T-cell (primary cell): ENCODE measurements around the gene MEX3C. TPM values are rescaled to one million over a fixed set of nuclear protein-coding genes. Genes with fewer than 3 reads are reported as not detected.
A peak's percentile ranks its signal among the peaks of the same experiment; 100 is the strongest.

ENCODE experiments used
- ATAC-seq, 4 experiments: fragments of 200-7000 bp in 3 of 4; fragments of 150-1000 bp in 1 of 4; cut with Tn5 transposase; replicated peaks in 1 of 4; 1 replicate in 3 of 4; 2 replicates in 1 of 4; pipeline ENCODE4 v1.10.0; 2021; ENCODE audit warnings: moderate library complexity in 3 of 4, mild to moderate bottlenecking in 2 of 4, moderate number of reproducible peaks in 1 of 4
- CTCF ChIA-PET, 2 donors: fragments of 300-600 bp; sonication (Branson Sonifier 250); formaldehyde crosslinking; loops; one replicate each; lab custom pipeline; 2022; ENCODE audit warnings: antibody characterized with exemption in 2 of 2; lab: Charles Lee
- POLR2A ChIA-PET, 2 donors: fragments of 300-600 bp; sonication (Branson Sonifier 250); formaldehyde crosslinking; loops; one replicate each; lab custom pipeline; 2022; ENCODE audit warnings: antibody characterized with exemption in 2 of 2; lab: Charles Lee
- DNase-seq, 35 experiments: peaks; one replicate each; pipeline versions ENCODE4 v3.0.0 to v3.0.0-alpha.2; 2013 to 2023
- H3K27ac ChIP-seq: one replicate; pipeline ENCODE4 v1.5.1; 2013; ENCODE audit warnings: low read length
- H3K27me3 ChIP-seq, 2 experiments: replicated peaks in 1 of 2; 1 replicate in 1 of 2; 2 replicates in 1 of 2; pipeline versions ENCODE4 v1.6.1 to v1.7.0; 2013; ENCODE audit warnings: low read length in 1 of 2, mixed read lengths in 1 of 2; ENCODE audit not compliant: control insufficient read depth in 2 of 2, insufficient read depth in 2 of 2; ENCODE audit errors: extremely low read depth in 1 of 2
- H3K36me3 ChIP-seq, 2 donors: 1 replicate in 1 of 2; 2 replicates in 1 of 2; pipeline versions ENCODE4 v1.6.1 to v1.7.0; 2013; ENCODE audit warnings: low read length in 1 of 2; ENCODE audit not compliant: control insufficient read depth in 2 of 2, insufficient read depth in 1 of 2; ENCODE audit errors: extremely low read depth in 1 of 2
- H3K4me1 ChIP-seq, 2 experiments: 1 replicate in 1 of 2; 2 replicates in 1 of 2; pipeline versions ENCODE4 v1.6.1 to v1.7.0; 2013; ENCODE audit warnings: low read length in 2 of 2, mixed read lengths in 1 of 2; ENCODE audit not compliant: insufficient read depth in 2 of 2, control insufficient read depth in 1 of 2; ENCODE audit errors: extremely low read depth in 1 of 2
- H3K4me3 ChIP-seq, 2 donors: 1 replicate in 1 of 2; 2 replicates in 1 of 2; pipeline versions ENCODE4 v1.5.1 to v1.7.0; 2013; ENCODE audit warnings: mild to moderate bottlenecking in 2 of 2, low read length in 1 of 2, moderate library complexity in 1 of 2; ENCODE audit not compliant: control insufficient read depth in 1 of 2; ENCODE audit errors: extremely low read depth in 1 of 2
- H3K9me3 ChIP-seq: 2 replicates; pipeline ENCODE4 v1.7.0; 2013
- H3K27ac Mint-ChIP-seq, 2 donors: one replicate each; pipeline ENCODE4 v1.8.0; 2020 to 2021; ENCODE audit warnings: mild to moderate bottlenecking in 2 of 2, mixed read lengths in 2 of 2
- H3K27me3 Mint-ChIP-seq, 2 donors: one replicate each; pipeline ENCODE4 v1.8.0; 2021 to 2022; ENCODE audit warnings: mixed read lengths in 2 of 2
- H3K36me3 Mint-ChIP-seq: one replicate; pipeline ENCODE4 v1.8.0; 2021; ENCODE audit warnings: mixed read lengths
- H3K4me1 Mint-ChIP-seq, 3 donors: one replicate each; pipeline ENCODE4 v1.8.0; 2020 to 2022; ENCODE audit warnings: mixed read lengths in 3 of 3, mild to moderate bottlenecking in 1 of 3
- H3K4me3 Mint-ChIP-seq, 3 donors: one replicate each; pipeline ENCODE4 v1.8.0; 2020 to 2022; ENCODE audit warnings: mild to moderate bottlenecking in 3 of 3, mixed read lengths in 3 of 3, moderate library complexity in 3 of 3
- H3K9me3 Mint-ChIP-seq, 3 donors: one replicate each; pipeline ENCODE4 v1.8.0; 2020 to 2022; ENCODE audit warnings: mixed read lengths in 3 of 3
- WGBS: methylation state at CpG from one replicate; pipeline ENCODE4 v1.1.5; 2013; ENCODE audit warnings: missing lambda C conversion rate; ENCODE audit not compliant: insufficient coverage; 5-methylcytosine and 5-hydroxymethylcytosine counted together
- total RNA-seq, 35 experiments: library from RNA in 6 of 35; stranded (reverse) in 6 of 35; fragments of 120-200 nt in 1 of 35; gene quantifications; one replicate each; pipeline versions ENCODE4 v1.2.1 to v1.2.4 and lab custom pipeline; 2013 to 2026

The MEX3C gene
- total RNA-seq, 5 donors from 2014 or later (not counting 1 experiment from before 2014, with no cell fraction given) = 45.3 to 64.2 (median 52.0) TPM

GRCh38 chr18:51135795-51136194, 61.7 kb downstream of the MEX3C start:
- Histone ChIP-seq H3K36me3 (no peaks in the 10 kb centered on the region), H3K4me3 (no peak overlapping the region), H3K9me3 (no peaks in the 10 kb centered on the region), H3K27ac (no peak overlapping the region), H3K27me3 (no peaks in the 10 kb centered on the region), H3K4me1 (no peaks in the 10 kb centered on the region)
- no peaks in the 10 kb centered on the region for H3K4me1 Mint-ChIP-seq
- no peak overlapping the region for H3K4me3 Mint-ChIP-seq
- H3K9me3 Mint-ChIP-seq = no peaks in the 10 kb centered on the region
- ChIA-PET POLR2A (no interaction called here), CTCF (interaction anchor here (0.5 to 0.6 kb wide), 2 partner anchors 10 to 190 kb away, joined by 3 to 4 read pairs; no protein-coding TSS in a partner anchor)
- no peaks in the 10 kb centered on the region for H3K36me3 Mint-ChIP-seq
- no peak overlapping the region for H3K27ac Mint-ChIP-seq
- 25% methylated on average over 2 of the region's 6 CpGs for WGBS
- no peaks in the 10 kb centered on the region for H3K27me3 Mint-ChIP-seq
- peak in 3 of 4 experiments; percentile 27 to 60 (median 37) for ATAC-seq
- peak in 3 of 35 experiments; percentile 2 to 43 (median 12) for DNase-seq

- no peaks in the 10 kb centered on the region for H3K36me3 ChIP-seq
- POLR2A ChIA-PET = interaction anchor here in 1 of 2 donors (0.7 kb wide), 1 partner anchor 13 kb away, joined by 5 read pairs; no protein-coding TSS in a partner anchor
- Mint-ChIP-seq H3K4me3 (no peak overlapping the region), H3K4me1 (no peaks in the 10 kb centered on the region), H3K27ac (no peak overlapping the region), H3K27me3 (no peaks in the 10 kb centered on the region), H3K9me3 (no peaks in the 10 kb centered on the region), H3K36me3 (no peaks in the 10 kb centered on the region)
- no peak overlapping the region for H3K4me3 ChIP-seq
- CTCF ChIA-PET = interaction anchor here in 1 of 2 donors (0.5 kb wide), 1 partner anchor 191 kb away, joined by 4 read pairs; no protein-coding TSS in a partner anchor
- no peaks in the 10 kb centered on the region for H3K27me3 ChIP-seq
- ATAC-seq (no peak), DNase-seq (no peak)
- no peaks in the 10 kb centered on the region for H3K9me3 ChIP-seq
- WGBS = 96% methylated on average over 7 of the region's 9 CpGs
- no peak overlapping the region for H3K27ac ChIP-seq
- no peaks in the 10 kb centered on the region for H3K4me1 ChIP-seq
These were observed 62.1 kb downstream of the MEX3C start for GRCh38 chr18:51135364-51135763.

GRCh38 chr18:51134721-51135120, 62.8 kb downstream of the MEX3C start:
- no peak for DNase-seq
- 95% methylated on average over 2 of the region's 4 CpGs for WGBS
- no peak overlapping the region for H3K27ac Mint-ChIP-seq
- no peak for ATAC-seq
- ChIA-PET POLR2A (interaction anchor here in 1 of 2 donors (0.6 to 0.7 kb wide), 2 partner anchors 14 to 1056 kb away, joined by 4 to 5 read pairs; no protein-coding TSS in a partner anchor), CTCF (no interaction called here)
- H3K4me1 ChIP-seq = no peaks in the 10 kb centered on the region
- no peaks in the 10 kb centered on the region for H3K36me3 ChIP-seq
- H3K9me3 ChIP-seq = no peaks in the 10 kb centered on the region
- H3K4me3 ChIP-seq = no peak overlapping the region
- no peak overlapping the region for H3K27ac ChIP-seq
- H3K4me1 Mint-ChIP-seq = no peaks in the 10 kb centered on the region
- no peaks in the 10 kb centered on the region for H3K27me3 Mint-ChIP-seq
- H3K9me3 Mint-ChIP-seq = no peaks in the 10 kb centered on the region
- no peaks in the 10 kb centered on the region for H3K36me3 Mint-ChIP-seq
- no peak overlapping the region for H3K4me3 Mint-ChIP-seq
- H3K27me3 ChIP-seq = no peaks in the 10 kb centered on the region

GRCh38 chr18:51133580-51134160, 63.8 kb downstream of the MEX3C start:
- Mint-ChIP-seq H3K27me3 (no peaks in the 10 kb centered on the region), H3K4me1 (no peaks in the 10 kb centered on the region), H3K4me3 (no peak overlapping the region), H3K9me3 (no peaks in the 10 kb centered on the region), H3K27ac (no peak overlapping the region), H3K36me3 (no peaks in the 10 kb centered on the region)
- no peaks in the 10 kb centered on the region for H3K9me3 ChIP-seq
- WGBS = 70% methylated on average over 2 of the region's 12 CpGs
- no peaks in the 10 kb centered on the region for H3K27me3 ChIP-seq
- no peak overlapping the region for H3K4me3 ChIP-seq
- H3K4me1 ChIP-seq = no peaks in the 10 kb centered on the region
- ATAC-seq (no peak), DNase-seq (no peak)
- H3K27ac ChIP-seq = no peak overlapping the region
- ChIA-PET CTCF (interaction anchor here in 1 of 2 donors (0.7 kb wide), 1 partner anchor 49 kb away, joined by 3 read pairs; no protein-coding TSS in a partner anchor), POLR2A (no interaction called here)
- no peaks in the 10 kb centered on the region for H3K36me3 ChIP-seq

DNA sequence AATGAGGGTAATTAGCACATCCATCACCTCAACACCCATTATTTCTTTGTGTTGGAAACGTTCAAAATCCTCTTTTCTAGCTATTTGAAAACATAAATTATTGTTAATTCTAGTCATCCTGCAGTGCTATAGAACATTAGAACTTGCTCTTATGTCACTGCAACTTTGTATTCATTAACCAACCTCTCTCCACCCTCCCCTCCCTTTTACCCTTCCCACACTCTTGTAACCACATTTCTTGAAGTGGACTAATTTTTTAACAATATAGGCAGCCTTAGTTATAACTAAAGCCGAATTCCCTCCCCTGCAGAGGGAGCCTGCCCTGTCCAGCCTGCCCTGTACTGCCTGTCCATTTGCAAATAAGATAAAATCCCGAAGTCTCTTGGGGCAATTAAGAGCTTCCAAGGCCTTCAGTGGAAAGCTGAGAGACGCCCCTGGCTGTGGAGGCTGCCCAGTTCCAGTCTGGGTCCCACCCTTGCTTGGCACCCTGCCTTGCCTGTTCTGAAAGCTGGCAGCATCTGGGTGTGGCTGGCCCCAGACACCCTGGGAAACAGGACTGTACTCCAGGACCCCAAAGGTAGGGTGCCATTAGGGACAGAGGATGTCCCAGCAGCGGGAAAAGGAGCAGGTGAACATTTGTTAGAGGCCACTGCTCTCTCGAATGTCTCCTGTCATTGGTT, 65.1 kb downstream of the MEX3C start:
- POLR2A ChIA-PET = no interaction called here
- no peaks in the 10 kb centered on the region for H3K27me3 ChIP-seq
- no peaks in the 10 kb centered on the region for H3K4me1 ChIP-seq
- CTCF ChIA-PET = no interaction called here
- no peak for ATAC-seq
- no peak overlapping the region for H3K27ac ChIP-seq
- no peak for DNase-seq
- H3K27me3 Mint-ChIP-seq = no peaks in the 10 kb centered on the region
- no peaks in the 10 kb centered on the region for H3K36me3 ChIP-seq
- no peaks in the 10 kb centered on the region for H3K9me3 Mint-ChIP-seq
- no peak overlapping the region for H3K27ac Mint-ChIP-seq
- 91% methylated on average over 4 of the region's 6 CpGs for WGBS
- no peaks in the 10 kb centered on the region for H3K9me3 ChIP-seq
- H3K4me3 Mint-ChIP-seq = no peak overlapping the region
- H3K4me3 ChIP-seq = no peak overlapping the region
- no peaks in the 10 kb centered on the region for H3K36me3 Mint-ChIP-seq
- H3K4me1 Mint-ChIP-seq = no peaks in the 10 kb centered on the region

DNA sequence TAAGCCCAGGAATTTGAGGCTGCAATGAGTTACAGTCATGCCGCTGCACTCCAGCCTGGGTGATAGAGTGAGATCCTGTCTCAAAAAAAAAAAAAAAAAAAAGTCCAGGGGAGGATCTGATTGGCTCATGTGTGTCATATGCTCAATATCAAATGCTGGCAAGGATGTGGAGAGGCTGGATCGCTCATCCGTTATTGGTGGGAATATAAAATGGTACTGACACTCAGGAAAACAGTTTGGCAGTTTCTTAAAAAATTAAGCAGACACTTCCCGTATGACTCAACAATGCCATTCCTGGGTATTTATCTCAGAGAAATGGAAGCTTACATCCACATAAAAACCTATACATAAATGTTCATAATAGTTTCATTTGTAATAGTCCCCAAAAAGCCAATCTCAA, 68.9 kb downstream of the MEX3C start:
- H3K36me3 ChIP-seq = no peaks in the 10 kb centered on the region
- Mint-ChIP-seq H3K4me3 (no peak overlapping the region), H3K27me3 (peaks cover 0 to 4% of the 10 kb centered on the region in 2 donors), H3K36me3 (no peaks in the 10 kb centered on the region), H3K9me3 (no peaks in the 10 kb centered on the region), H3K27ac (no peak overlapping the region), H3K4me1 (no peaks in the 10 kb centered on the region)
- ATAC-seq = no peak
- H3K4me3 ChIP-seq = no peak overlapping the region
- ChIA-PET CTCF (no interaction called here), POLR2A (no interaction called here)
- no peak for DNase-seq
- WGBS = 71% methylated on average over 1 of the region's 4 CpGs
- H3K27ac ChIP-seq = no peak overlapping the region
- H3K9me3 ChIP-seq = no peaks in the 10 kb centered on the region
- no peaks in the 10 kb centered on the region for H3K4me1 ChIP-seq
- no peaks in the 10 kb centered on the region for H3K27me3 ChIP-seq
